ENCODE measurements around the gene COL4A1. TPM values are rescaled to one million over a fixed set of nuclear protein-coding genes. Genes with fewer than 3 reads are reported as not detected.

The COL4A1 gene
- total RNA-seq, 1 donor from 2014 or later, result not detected

GRCh38 chr13:110261166-110262081 is 45.5 kb downstream of the COL4A1 start:
- intact Hi-C loops (cut with micrococcal nuclease), result loop anchor here (1.0 kb wide), 1 partner anchor 19 kb away; no protein-coding TSS in a partner anchor

GRCh38 chr13:110259651-110260050 is 47.3 kb downstream of the COL4A1 start:
- intact Hi-C loops (cut with micrococcal nuclease), result no loop called here

GRCh38 chr13:110258876-110259631 is 47.9 kb downstream of the COL4A1 start:
- intact Hi-C loops (cut with micrococcal nuclease), result no loop called here

- intact Hi-C loops (cut with micrococcal nuclease), result no loop called here
Measured at GRCh38 chr13:110257408-110257807, 49.5 kb downstream of the COL4A1 start.

GRCh38 chr13:110256126-110256905 is 50.6 kb downstream of the COL4A1 start:
- intact Hi-C loops (cut with micrococcal nuclease), result no loop called here

- intact Hi-C loops (cut with micrococcal nuclease), result no loop called here
Measured at GRCh38 chr13:110254751-110255553, 52.0 kb downstream of the COL4A1 start.

- intact Hi-C loops (cut with micrococcal nuclease), result no loop called here
Measured at GRCh38 chr13:110254151-110254679, 52.7 kb downstream of the COL4A1 start.

GRCh38 chr13:110251193-110251819 is 55.7 kb downstream of the COL4A1 start:
- intact Hi-C loops (cut with micrococcal nuclease), result no loop called here

GRCh38 chr13:110250258-110250891 is 56.6 kb downstream of the COL4A1 start:
- intact Hi-C loops (cut with micrococcal nuclease), result no loop called here

GRCh38 chr13:110249326-110249725 is 57.6 kb downstream of the COL4A1 start:
- intact Hi-C loops (cut with micrococcal nuclease), result no loop called here

- intact Hi-C loops (cut with micrococcal nuclease), result no loop called here
Measured at GRCh38 chr13:110248449-110249143, 58.4 kb downstream of the COL4A1 start.

GRCh38 chr13:110246530-110246929 is 60.4 kb downstream of the COL4A1 start:
- intact Hi-C loops (cut with micrococcal nuclease), result no loop called here

GRCh38 chr13:110245416-110245899 is 61.5 kb downstream of the COL4A1 start:
- intact Hi-C loops (cut with micrococcal nuclease), result no loop called here

GRCh38 chr13:110244976-110245375 is 62.0 kb downstream of the COL4A1 start:
- intact Hi-C loops (cut with micrococcal nuclease), result no loop called here

GRCh38 chr13:110244071-110244830 is 62.7 kb downstream of the COL4A1 start:
- intact Hi-C loops (cut with micrococcal nuclease), result no loop called here

- intact Hi-C loops (cut with micrococcal nuclease), result no loop called here
Measured at GRCh38 chr13:110242615-110243014, 64.3 kb downstream of the COL4A1 start.

GRCh38 chr13:110240943-110241342 is 66.0 kb downstream of the COL4A1 start:
- intact Hi-C loops (cut with micrococcal nuclease), result no loop called here

GRCh38 chr13:110240352-110240751 is 66.6 kb downstream of the COL4A1 start:
- intact Hi-C loops (cut with micrococcal nuclease), result no loop called here
